ENCODE data around the gene CCL7. TPM values are rescaled to one million over a fixed set of nuclear protein-coding genes. Genes with fewer than 3 reads are reported as not detected.
A peak's percentile ranks its signal among the peaks of the same experiment; 100 is the strongest.

The CCL7 gene
- total and polyA plus RNA-seq, 2 of the 4 experiments (the other 2 are of a cell fraction) = 0.18 to 0.58 TPM

DNA sequence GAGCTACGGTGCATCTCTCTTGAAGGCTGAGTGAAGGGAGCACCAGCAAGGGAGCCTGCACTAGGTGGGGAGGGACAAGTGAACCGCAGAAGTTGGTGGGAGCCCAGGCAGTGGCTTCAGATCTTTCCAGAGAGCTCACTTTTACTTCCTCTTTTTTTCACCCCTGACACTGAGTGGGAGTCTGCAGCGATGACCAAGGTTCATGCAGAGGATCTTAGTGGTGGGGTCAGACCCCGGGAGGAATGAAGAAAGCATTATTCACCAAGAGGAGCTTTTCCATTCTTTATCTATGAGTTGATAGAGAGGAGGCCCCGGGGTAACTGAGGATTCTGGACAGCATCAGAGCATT is 18.0 kb upstream of the CCL7 start:
- peaks cover 53% of the 10 kb centered on the region for H3K4me1 ChIP-seq (ENCODE audit: control insufficient read depth, insufficient read depth, low read length)
- dilution Hi-C loops (cut with HindIII; ENCODE audit: low sequenced_read_pairs, unreplicated experiment) (no loop called here), intact Hi-C loops (cut with micrococcal nuclease) (loop anchor here (2.0 kb wide), 1 partner anchor 103 kb away; no protein-coding TSS in a partner anchor), in situ Hi-C loops (cut with MboI; ENCODE audit: low sequenced_read_pairs) (loop anchor here (25.0 kb wide), 1 partner anchor 860 kb away; the partner anchor contains the start of genes FNDC8 and RAD51D)
- peak overlapping the region; percentile 58 for H2AFZ ChIP-seq (replicated peaks; ENCODE audit: low read length, poor library complexity)
- H4K91ac ChIP-seq (ENCODE audit: insufficient read depth, low read depth, low read length) = peak overlapping the region; percentile 89
- H3K9me1 ChIP-seq (ENCODE audit: insufficient read depth, low read length) = peaks cover 30% of the 10 kb centered on the region
- no peaks in the 10 kb centered on the region for H4K20me1 ChIP-seq (ENCODE audit: insufficient read depth, low read length)
- no peaks in the 10 kb centered on the region for H3K27me3 ChIP-seq (ENCODE audit: control insufficient read depth, insufficient read depth, low read length)
- peak overlapping the region; percentile 82 for H3K4ac ChIP-seq (ENCODE audit: low read depth, low read length)
- ChIA-PET CTCF (interaction anchor here (1.4 to 1.9 kb wide), 2 partner anchors 81 to 109 kb away, joined by 4 to 9 read pairs; no protein-coding TSS in a partner anchor), POLR2A (ENCODE audit: unreplicated experiment) (interaction anchor here (0.9 kb wide), 1 partner anchor 51 kb away, joined by 3 read pairs; no protein-coding TSS in a partner anchor)
- H2BK20ac ChIP-seq (ENCODE audit: low read depth, low read length) = peak overlapping the region; percentile 90
- H2BK5ac ChIP-seq (ENCODE audit: low read depth, low read length, poor library complexity, severe bottlenecking) = peak overlapping the region; percentile 30
- H3K14ac ChIP-seq (replicated peaks; ENCODE audit: low read depth, low read length) = peak overlapping the region; percentile 50
- H3K9ac ChIP-seq (ENCODE audit: low read depth, low read length) = no peak overlapping the region
- no peak for TF ChIP-seq RAD21 (IDR thresholded peaks at IDR 0.05; ENCODE audit: low read length)
- 0 out of 2 replicates have a peak, but pooled peaks have one; percentile 10 for TF ChIP-seq POLR2A (IDR thresholded peaks at IDR 0.05; ENCODE audit: low read depth, low read length)
- no peak for TF ChIP-seq MXI1 (IDR thresholded peaks at IDR 0.05; ENCODE audit: borderline replicate concordance, low read depth, low read length)
- no peak for TF ChIP-seq SMC3 (IDR thresholded peaks at IDR 0.05; ENCODE audit: low read depth, low read length)
- 0 out of 2 replicates have a peak, but pooled peaks have one; percentile 22 for TF ChIP-seq MAZ (IDR thresholded peaks at IDR 0.05; ENCODE audit: borderline replicate concordance, low read depth, low read length)
- no peaks in the 10 kb centered on the region for H3K9me3 ChIP-seq (ENCODE audit: control insufficient read depth, insufficient read depth, low read length)
- no peak for DNase-seq
- BruUV-seq (replicated peaks) = no TSS peak
- peak overlapping the region; percentile 11; the same call in 1 of the 2 replicates for H3K4me2 ChIP-seq (ENCODE audit: low read depth, low read length)
- peak overlapping the region; percentile 32; the same call in 1 of the 2 replicates for H3K56ac ChIP-seq (ENCODE audit: extremely low read depth, insufficient read depth, low read length)
- peak overlapping the region; percentile 91 for H2BK120ac ChIP-seq (ENCODE audit: low read depth, low read length)
- peak overlapping the region; percentile 66 for H2AK9ac ChIP-seq (replicated peaks; ENCODE audit: low read depth, low read length, poor library complexity)
- WGBS, 2 experiments (ENCODE audit: extremely low coverage in 2 of 2, insufficient read length in 1 of 2) = no CpG with 5 or more reads among the region's 5 CpGs
- H2AK5ac ChIP-seq (ENCODE audit: low read depth, low read length) = peak overlapping the region; percentile 95
- ATAC-seq (ENCODE audit: low read depth) = peak; percentile 1
- no peaks in the 10 kb centered on the region for H3K79me1 ChIP-seq (ENCODE audit: low read depth in 1 of 2, low read length in 2 of 2)
- peak overlapping the region; percentile 41 for H3K27ac ChIP-seq (ENCODE audit: insufficient read depth, low read length)
- no peak overlapping the region for H3K4me3 ChIP-seq (ENCODE audit: insufficient read depth, low read depth, low read length)
- H3K36me3 ChIP-seq (ENCODE audit: control insufficient read depth, insufficient read depth, low read length) = peaks cover 3% of the 10 kb centered on the region; the same call in 1 of the 2 replicates
- peak overlapping the region; percentile 44 for H3K18ac ChIP-seq (ENCODE audit: low read depth, low read length)
- H3K23ac ChIP-seq (ENCODE audit: low read depth, low read length) = peak overlapping the region; percentile 70
- peak overlapping the region; percentile 21 for H4K5ac ChIP-seq (ENCODE audit: low read depth, low read length)
- H2BK15ac ChIP-seq (ENCODE audit: low read depth, low read length) = peak overlapping the region; percentile 75; the same call in 2 of the 3 replicates
- H4K8ac ChIP-seq (ENCODE audit: low read depth in 2 of 2, low read length in 2 of 2) = peak overlapping the region; percentile 60 to 72
